GM20431 (cell line): ENCODE results near the gene KCNMB2.

Source experiments
- in situ Hi-C: fragments of 300-500 bp; cut with MseI, MboI; formaldehyde crosslinking; loops from one replicate; pipeline ENCODE4 v1.15.0; 2020; ENCODE audit warnings: low sequenced_read_pairs; ENCODE audit not compliant: unreplicated experiment

Gene KCNMB2

DNA sequence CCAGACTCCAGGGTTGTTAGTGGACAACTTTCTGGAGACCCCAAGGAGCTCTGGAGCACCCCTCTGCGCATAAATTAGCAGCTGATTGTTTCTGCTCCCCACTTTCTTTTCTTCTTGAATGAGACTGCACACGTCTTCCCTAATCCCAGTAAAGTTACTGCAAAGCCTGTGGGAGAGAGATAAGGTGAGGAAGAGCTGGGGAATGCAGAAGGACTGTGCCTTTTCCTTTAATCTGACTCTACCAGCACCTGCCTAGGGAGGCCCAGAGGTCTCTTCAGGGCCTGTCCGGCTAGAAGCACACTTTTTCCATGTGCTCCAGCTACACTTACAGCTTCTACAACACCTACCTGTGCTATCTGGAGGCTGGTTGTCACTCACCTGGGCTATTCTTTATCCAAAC is 143.8 kb downstream of the KCNMB2 start:
- in situ Hi-C loops, result no loop called here

DNA sequence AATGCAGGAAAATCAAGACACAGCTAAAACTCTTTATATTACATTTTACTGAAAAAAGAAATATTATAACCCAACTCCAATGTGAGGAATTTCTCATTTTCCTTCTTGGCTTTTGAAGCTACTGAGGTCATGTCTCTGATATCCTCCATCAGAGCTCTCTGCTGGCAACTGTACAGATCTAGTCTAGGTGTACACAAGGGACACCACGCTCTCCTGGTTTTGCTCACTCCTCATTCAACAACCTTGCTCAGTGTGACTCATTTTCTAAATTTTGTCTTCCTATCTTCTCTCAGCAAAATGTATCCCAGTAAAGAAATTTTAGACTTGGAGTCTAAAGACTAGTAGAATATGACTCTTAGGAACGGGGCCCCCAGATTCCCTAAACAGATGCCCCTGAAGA is 144.3 kb downstream of the KCNMB2 start:
- in situ Hi-C loops, result no loop called here

DNA sequence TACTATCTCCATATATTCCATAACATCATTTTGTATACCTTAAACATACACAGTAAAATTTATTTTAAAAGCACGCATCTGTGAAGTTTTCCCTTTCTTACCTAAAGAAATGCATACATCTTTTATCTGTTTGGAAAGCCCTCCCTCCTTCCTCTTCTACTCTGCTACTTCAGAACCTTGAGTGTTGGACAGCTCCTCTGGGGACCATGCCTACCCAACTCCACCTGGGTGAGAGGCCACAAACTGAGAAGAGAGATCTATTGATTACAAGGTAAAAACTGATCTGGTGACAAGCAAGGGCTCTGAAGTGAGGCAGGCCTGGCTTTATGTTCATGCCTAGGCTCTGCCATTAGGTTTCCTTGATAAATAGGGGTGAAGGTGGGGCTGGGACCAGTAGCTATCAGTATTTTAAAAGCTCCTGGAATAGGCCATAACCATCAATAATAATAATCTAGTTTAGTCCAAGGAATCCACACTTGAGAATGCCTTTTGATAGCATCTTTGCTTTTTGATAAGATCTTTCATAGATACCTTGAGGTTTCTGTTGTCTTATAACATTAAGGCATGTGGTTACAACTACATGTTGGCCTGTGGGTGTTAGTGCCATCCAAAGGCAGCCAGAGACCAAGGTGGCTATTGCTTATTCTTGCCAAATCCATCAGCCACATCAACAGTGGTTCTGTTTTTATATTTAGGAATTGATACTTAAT is 148.8 kb downstream of the KCNMB2 start:
- in situ Hi-C loops, result no loop called here

DNA sequence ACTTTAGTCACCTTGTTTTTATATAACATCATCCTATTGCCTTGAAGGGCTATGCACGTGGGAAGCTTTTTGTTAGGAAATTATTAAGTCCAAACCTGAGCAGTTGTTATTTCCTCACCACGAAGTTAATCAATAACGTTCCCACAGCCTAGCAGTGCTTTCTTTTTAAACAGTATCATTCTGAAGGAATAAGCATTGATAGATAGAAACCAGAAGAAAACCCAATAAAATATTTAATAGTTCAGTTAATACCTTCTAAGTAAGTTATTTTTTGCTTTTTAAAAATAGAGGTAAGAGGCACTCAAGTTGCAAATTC is 149.3 kb downstream of the KCNMB2 start:
- in situ Hi-C loops, result no loop called here

DNA sequence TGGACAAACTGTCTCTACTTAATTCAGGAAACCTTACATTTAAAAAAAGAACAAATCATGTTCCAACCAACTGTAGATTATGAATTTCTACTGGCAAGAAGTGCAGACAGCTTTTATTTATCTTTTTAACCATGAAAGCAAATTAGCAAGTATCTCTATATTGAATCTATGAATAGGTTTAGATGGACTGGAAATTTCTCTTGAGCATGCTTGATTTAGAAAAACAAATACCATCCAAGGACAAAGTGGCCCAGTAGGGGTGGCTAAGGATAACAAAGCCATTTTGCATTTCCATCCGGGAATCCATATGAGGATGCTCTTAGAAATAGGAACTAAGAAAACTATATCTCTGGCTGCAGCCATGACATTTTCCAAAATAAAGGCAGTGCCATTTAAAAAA is 150.6 kb downstream of the KCNMB2 start:
- in situ Hi-C loops, result no loop called here

DNA sequence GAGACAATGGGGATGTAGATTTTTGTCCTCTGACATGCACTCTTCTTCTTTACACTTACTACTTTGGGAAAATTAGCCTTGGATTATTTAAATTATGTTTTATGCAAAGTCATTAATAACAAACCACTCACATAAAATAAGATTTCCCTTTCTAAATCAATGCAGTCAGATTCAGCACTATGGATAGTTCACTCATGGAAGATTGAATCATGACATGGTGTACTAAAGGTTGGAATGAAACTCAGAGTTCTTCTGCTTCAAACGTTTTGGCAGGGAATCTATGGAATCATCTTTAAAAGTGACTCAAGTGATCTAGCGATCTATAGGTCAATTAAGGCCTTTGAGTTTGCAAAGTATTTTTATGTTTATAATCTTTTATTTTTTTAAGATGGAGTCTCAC is 154.3 kb downstream of the KCNMB2 start:
- in situ Hi-C loops, result no loop called here

DNA sequence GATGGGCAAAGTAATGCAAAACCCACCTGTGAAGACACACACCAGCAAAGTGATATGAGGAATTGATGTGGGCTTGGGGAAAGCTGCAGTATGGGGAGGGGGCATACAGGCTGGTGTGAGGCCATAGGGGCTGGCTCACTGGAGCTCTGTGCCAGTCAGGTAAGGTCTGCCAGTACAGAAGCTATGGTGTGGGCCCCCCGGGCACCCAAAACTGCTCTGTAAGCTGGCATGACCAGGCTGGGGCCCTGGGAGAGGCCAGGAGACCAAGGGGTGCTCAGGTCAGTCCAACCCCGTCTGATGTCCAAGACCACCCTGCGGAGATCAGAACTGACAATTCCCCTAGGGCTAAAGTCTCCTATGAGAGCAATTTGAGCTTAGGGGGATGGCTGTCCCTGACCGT is 163.1 kb downstream of the KCNMB2 start:
- in situ Hi-C loops, result no loop called here

DNA sequence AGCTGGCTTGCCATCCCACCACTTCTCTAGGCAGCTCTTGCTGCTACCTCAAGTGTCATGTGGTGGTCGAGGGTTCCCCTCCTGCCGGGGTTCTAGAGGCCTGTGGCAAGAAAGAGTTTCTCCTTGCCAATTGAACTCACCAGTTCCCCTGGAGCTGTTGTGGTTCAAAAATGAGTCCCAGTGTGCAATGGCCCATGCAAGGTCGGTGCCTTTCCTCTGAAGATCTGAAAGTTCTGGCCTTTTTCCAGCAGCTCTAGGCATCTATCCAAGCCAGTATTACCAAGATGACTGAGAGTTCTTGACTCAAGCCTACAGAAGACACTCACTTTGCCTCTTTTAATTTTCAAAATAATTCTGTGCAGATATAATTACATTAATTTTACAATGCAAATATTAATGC is 163.6 kb downstream of the KCNMB2 start:
- in situ Hi-C loops, result no loop called here

DNA sequence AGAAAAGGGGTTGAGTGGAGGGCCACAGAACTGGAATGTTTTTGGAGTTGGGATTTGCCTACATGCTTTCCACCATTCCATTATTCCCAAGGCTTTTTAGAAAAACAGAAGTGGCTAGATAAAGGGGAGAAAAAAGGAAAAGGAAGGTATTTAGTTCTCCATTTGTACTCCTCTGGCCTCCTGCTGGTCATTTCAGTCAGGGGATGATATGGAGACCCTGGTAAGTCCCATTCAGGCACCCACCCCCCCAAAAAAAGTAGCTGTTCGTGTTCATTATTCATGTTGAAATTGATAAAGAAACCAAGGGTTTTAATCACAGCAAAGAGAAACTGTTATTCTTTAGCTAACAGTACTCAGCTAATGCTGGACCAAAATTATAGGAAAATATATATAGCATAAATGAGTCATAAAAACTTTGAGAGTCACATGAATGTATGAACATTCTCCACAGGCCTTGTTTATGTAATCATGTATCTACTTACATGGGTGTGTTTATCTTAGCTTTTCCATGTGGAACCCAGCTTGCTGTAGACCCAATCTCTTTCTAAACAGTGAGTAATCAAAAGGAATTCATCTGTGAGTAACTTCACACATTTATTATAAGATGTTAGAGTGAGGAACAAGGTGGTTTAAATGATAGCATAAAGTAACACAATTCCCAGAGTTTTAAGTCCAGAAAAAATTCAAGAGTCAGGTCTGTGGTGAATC is 167.2 kb downstream of the KCNMB2 start:
- in situ Hi-C loops, result no loop called here

DNA sequence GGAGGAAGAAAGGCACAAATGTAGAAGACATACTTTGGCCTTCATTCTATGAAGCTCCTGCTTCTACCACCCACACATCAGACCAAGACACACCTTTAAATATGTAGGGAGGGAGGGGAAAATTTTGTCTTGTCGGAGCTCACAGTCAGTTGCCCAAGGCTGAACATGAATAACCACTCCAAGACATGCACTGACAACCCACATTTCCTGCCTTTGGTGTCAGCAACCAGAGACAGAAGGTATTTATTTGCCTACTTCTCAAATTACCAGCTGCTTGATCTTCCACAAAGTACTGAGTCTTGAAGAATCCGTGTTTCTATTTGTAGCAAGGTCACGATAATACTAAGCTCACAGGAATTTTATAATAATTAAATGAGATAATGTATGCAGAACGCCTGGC is 169.7 kb downstream of the KCNMB2 start:
- in situ Hi-C loops, result no loop called here

DNA sequence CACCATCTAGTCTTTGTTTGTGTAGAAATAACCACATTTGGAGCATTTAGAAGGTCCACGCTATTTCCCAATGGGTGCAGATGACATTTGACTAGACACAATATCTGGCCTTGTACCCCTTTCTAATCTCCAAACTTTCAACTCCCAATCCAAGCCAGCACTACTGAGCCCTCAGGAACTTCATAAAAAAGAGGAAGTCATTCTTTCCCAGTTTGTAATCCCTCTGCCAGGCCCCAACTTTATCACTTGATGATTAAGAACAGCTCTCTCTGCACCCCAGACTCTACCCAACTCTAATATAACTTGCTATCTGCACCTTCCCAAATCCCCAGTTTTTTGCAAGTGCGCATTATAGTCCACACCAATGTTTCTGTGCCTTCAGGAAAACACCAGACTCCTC is 170.2 kb downstream of the KCNMB2 start:
- in situ Hi-C loops, result no loop called here

DNA sequence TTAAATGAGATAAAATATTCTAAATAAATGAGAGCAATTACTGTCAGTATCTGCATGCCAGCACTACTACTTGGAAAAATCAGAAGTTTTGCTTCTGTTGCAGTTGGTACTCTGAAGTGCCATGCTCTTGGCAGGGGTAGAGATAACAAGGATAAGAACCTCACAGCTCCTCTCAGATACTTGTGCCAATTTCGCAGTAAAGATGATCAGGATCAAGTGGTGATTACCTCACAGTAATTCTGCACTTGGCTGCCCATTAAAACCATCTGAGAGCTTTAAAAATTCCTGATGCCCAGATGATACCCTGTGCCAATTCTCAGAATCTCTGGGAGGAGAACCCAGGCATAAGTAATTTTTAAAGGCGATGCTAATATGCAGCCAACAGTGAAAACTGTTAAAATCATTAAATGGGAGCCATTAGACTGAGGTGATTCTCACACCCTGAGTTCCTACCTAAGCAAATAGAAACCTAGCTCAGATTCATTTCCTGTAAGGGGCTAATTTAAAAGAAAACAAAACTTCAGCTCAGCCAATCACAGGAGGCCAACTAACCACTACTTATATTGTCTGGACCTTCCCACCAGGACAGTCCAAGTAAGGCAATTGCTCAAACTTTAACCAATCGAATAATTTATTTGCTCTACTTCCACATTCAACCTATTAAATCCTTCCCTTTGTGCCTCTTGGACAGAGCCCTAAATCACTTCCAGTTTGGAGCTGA is 171.2 kb downstream of the KCNMB2 start:
- in situ Hi-C loops, result no loop called here

DNA sequence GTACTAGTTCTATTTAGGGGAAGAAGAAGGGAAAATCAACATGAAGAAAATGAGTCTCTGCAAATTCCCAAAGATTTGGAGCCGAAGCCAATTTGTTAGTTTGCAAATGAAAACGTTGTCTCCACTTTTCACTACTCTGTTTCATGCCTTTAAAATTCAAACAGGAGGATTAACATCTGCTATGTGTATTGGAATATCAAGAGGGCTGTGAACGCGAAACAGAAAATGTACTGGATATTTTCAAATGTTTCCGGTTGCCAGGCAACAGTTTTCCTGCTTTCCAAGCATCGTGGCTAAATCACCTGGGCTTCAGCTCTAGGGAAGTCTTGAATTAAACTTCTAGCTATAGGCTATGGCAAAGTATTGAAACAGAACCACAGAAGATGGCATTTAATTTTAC is 172.8 kb downstream of the KCNMB2 start:
- in situ Hi-C loops, result no loop called here

DNA sequence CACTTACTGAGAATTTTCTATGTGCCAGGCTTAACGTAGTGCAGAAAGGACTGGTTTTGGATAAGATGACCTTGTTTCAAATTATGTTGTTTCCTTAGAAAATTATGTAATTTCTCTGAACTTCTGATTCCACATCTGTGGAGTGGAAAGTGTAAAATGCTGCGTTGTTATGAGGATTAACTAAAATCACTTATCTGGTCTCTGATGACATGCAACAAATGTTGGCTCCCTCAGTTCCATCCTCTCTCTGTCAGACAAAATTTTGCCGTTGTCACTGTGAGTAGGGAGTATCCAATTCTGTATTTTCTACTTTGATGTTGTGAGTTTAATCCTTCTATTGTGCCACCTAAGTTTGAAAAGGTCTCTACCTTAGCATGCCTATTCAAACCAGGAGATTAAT is 175.5 kb downstream of the KCNMB2 start:
- in situ Hi-C loops, result no loop called here

DNA sequence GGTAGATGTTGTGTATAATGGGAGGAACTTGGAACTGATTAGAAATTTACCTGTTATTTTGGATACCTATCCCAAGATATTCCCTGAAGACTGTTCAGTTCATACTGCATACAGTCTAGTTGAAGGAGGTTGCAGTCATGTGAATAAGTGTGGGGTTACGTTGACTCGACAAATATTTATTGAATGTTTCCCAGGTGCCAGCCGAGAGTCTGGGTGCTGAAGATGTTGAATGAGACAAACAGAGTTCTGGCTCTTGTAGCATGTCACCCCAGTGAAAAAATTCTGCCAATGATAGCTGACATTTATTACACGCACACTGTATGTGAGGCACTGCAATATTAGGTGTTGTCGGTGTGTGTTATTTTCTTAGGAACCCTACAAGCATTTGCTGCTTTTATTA is 176.0 kb downstream of the KCNMB2 start:
- in situ Hi-C loops, result no loop called here

DNA sequence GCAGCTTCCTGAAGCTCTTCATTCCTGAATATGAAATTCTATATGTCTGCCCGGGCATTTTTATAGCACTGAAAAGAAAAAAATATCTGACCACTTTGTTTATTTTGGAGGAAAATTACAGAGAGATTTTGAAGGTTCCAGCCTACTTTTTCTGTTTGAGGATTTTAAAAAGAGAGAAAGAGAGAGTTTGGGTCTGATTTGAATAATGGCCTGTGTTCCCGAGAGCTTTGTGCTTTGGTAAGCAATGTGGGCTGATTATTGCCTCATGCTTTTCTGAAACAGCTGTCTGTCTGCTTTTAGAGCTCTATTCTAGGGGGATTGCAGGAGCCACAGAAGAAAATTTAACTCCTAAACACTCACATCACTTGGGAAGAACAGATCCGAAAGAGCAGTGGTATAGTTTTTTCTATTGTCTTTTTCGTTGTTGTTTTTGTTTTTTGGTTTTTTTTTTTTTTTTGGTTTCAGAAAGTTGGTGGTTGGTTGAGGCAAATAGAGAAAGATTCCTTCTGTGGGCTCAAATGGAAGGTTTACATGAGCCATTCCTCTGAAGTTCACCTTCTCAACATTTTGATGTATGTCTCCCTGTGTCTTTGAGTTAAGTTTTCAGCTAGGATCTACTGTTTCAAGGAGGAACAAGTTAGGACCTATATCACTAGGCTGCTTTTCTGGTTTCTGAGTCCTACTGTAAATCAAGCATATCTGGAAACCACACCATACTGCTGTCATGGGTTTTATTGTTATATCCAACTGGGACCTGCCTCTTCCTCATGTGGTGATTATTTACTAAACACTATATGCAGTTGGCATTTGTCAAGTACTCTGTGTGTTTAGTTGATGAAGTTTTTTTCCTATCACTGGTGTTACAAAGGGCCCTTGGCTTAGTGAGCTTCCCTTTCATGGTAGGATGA is 178.9 kb downstream of the KCNMB2 start:
- in situ Hi-C loops, result no loop called here

DNA sequence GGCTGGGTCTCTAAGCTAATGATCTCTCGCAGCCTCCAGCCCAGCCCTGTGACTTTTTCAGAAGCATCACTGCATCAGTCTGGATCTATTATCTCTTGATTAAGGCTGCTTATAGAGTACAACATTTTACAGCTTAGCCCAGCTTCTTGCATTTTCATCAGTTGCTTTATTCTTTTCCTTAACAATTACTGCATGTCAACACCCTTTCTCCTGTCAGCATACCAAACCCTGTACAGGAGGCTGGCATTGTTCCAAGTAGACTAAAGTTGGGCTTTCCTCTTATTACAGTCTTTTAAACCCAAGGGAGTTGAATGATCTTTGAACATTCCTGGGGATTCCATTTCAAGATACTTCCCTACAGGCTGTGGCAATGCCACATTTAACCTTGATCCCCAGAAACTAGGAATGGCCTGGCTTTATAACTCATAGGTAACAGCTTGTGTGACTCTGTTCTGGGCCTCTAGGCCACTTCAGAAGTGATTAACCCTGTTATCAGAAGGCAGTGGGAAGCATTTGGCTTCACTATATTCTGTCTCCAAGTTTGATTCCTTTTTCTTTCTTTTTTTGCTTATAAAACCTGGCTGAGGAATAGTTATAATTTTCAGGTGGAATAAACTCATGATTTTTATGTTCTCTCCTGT is 182.9 kb downstream of the KCNMB2 start:
- in situ Hi-C loops, result no loop called here

DNA sequence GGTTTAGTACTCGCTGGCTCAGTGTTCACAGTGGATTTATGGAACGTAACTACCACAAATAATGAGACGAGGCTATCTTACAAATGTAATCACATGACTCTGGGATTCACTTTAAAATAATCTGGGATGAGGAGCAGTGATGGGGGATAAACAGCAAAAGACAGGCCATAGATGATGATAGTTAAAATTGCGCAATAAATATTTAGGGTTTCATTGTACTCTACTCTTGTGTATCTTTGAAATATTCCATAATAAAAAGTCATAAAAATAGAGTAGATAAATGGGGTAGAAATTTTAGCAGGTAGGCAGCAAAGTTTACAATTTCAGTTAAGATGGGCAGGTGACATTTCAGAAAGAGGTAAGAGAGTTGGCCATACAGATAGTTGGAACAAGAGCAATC is 196.6 kb downstream of the KCNMB2 start:
- in situ Hi-C loops, result no loop called here

DNA sequence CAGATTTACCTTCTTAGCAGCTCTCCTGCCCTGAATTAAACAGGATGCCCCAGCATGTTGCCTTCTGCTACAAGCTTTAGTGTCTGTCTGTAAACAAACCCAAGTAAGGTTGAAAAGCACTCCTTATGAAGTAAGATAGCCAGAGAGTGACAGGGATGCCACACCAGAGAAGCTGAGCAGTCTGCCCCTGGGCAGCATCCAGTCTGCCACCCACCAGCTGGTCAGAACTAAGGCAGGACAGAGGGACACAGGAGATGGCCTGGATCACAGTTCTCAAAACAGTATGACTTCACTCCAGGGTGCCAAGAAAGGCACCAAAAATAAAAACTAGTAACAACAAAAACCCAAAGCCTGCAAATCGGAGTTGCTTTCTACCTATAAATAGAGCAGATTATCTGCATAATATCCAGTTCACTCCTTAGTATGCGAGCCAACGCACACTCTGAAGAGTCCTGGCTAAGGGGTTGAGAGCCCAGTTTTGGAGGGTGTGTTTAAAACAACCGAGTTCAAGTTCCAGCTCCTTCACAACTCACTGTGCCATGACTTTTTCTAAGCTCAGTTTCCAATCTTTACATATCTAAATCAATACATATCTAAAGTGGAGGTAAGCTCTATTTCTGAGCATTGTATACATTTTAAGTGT is 198.9 kb downstream of the KCNMB2 start:
- in situ Hi-C loops, result no loop called here

DNA sequence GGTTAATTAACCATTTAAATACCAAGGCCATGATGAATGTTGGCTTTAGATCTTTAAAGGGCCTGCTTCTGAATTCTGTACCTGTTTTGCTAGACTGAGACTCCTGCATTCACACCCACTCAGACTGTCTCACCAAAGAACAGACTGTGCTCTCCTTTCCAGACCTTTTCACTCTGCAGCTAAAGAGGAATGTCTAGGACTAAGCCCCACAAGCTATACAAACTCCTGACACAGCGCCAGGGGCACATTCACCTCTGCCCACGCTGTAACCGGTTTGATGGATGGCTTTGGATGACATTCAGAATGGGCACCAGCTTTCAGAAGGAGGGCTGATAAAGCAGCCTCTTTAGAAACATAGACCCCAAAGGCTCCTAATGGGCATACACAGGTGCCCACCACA is 200.1 kb downstream of the KCNMB2 start:
- in situ Hi-C loops, result no loop called here
